Measurements from ENCODE around the gene ABCB6. TPM values are rescaled to one million over a fixed set of nuclear protein-coding genes. Genes with fewer than 3 reads are reported as not detected.
A peak's percentile ranks its signal among the peaks of the same experiment; 100 is the strongest.

The ABCB6 gene
- total and polyA plus RNA-seq, 10 of the 15 experiments (the other 5 are each of a cell fraction or from before 2014, with no cell fraction given) = 2.3 to 22.1 (median 13.8) TPM

DNA sequence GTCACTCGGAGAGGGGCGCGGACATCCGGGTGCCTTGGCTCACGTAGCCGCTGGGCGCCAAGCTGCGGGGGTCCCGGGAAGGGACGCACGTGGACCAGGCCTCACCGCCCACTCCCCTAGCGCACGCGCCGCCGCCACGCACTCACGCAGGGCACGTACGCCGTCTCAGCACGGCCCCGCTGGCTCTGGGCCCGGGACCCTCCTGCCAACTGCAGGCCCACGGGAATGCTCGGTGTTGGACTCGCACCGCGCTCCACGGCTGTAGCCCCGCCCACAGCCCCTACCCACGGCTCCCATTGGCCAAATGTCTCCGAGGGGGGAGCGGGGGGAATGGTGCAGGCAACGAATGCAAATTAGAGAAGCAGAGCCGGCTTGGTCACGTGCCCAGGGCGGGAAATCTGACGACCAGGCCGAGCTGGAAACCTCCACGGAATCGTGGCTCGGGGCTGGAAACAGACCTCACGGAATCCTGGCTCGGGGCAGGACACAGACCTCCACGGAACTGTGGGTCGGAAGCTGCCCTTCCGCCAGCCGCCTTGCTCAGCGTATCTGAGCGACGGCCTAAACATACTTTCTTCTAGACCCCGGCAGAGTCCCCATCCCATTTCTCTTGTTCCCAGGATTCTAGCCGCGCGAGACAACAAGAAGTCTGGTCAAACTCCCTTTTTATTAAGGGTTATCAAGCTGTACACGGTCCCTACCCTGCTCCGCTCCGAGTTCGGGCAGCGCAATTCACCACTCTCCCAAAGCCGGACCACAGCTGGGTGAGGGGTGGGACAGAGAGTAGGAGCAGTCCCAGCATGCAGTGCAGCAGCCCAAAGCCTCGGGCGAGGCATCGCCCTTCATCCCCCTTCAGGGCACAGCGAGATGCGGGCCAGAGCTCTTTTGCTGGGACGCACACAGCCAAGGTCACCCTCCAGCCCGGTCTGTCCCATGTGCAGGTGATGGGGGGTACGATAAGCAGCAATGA is at the start of gene ABCB6 (continued):
- TF ChIP-seq, protein P1, sequence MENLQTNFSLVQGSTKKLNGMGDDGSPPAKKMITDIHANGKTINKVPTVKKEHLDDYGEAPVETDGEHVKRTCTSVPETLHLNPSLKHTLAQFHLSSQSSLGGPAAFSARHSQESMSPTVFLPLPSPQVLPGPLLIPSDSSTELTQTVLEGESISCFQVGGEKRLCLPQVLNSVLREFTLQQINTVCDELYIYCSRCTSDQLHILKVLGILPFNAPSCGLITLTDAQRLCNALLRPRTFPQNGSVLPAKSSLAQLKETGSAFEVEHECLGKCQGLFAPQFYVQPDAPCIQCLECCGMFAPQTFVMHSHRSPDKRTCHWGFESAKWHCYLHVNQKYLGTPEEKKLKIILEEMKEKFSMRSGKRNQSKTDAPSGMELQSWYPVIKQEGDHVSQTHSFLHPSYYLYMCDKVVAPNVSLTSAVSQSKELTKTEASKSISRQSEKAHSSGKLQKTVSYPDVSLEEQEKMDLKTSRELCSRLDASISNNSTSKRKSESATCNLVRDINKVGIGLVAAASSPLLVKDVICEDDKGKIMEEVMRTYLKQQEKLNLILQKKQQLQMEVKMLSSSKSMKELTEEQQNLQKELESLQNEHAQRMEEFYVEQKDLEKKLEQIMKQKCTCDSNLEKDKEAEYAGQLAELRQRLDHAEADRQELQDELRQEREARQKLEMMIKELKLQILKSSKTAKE (IDR thresholded peaks at IDR 0.05; ENCODE audit: low read depth, poor library complexity, severe bottlenecking) = no peak
- TF ChIP-seq RAD51 (IDR thresholded peaks at IDR 0.05) = peak; percentile 96
- no peak for TF ChIP-seq CHD4 (IDR thresholded peaks at IDR 0.05)
- no peak for TF ChIP-seq NFXL1 (IDR thresholded peaks at IDR 0.05; ENCODE audit: borderline replicate concordance)
- TF ChIP-seq SRF (IDR thresholded peaks at IDR 0.05; ENCODE audit: low read depth in 2 of 2, low read length in 2 of 2) = no peak
- peak; percentile 69 for TF ChIP-seq IKZF1 (conservative IDR thresholded peaks at IDR 0.05)
- peak; percentile 88 for TF ChIP-seq POLR2AphosphoS5 (IDR thresholded peaks at IDR 0.05; ENCODE audit: low read length)
- TF ChIP-seq NRF1 (conservative IDR thresholded peaks at IDR 0.05; ENCODE audit: low read depth, low read length) = no peak
- TF ChIP-seq NR2F1 (conservative IDR thresholded peaks at IDR 0.05) = no peak
- no peak for TF ChIP-seq TBL1XR1 (IDR thresholded peaks at IDR 0.05; ENCODE audit: low read depth, low read length)
- TF ChIP-seq SIN3A (IDR thresholded peaks at IDR 0.05; ENCODE audit: low read depth, low read length) = no peak; the same call in 1 of the 2 replicates

Data from GM12878 (cell line).